Activated T-cell treated with anti-CD3 and anti-CD28 coated beads, Interleukin-2, amount 50 U/mL, for 1 hour (primary cell): ENCODE results near the gene YES1.
A peak's percentile ranks its signal among the peaks of the same experiment; 100 is the strongest.
"Not testable (repeated sequence)": the region's sequence is repeated elsewhere in the genome, so short reads cannot be mapped to it uniquely, and the experiment has no call there.

ENCODE experiments used
- DNase-seq: peaks from one replicate; pipeline ENCODE4 v3.0.0-alpha.2; 2020

Gene YES1

DNA sequence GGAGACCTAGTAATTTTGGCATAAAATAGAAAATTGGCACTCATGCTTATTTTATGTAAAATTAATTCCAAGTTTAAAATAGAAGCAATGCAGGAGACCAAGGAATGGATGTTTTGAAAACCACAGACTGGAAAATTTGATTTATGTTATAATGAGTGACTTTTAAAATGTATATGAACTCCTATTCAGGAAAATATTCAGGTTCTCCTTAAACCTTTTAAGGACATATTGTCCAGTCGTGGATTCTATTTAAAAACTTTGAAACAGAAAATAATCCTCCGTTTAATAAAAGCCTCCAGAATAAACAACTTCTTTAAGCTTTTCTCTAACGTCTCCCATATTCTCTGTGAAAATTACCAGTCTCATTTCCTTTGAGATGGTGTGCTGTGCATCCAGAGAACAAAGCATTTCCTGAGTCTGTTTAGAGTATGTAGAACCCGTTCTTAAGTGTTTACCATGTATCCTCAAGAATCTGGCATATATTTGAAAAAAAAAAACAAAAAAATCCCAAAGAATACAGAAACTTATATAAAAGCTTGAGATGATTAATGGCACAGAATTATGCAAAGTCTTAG lies 8.6 kb upstream of the YES1 start:
- DNase-seq = no peak

DNA sequence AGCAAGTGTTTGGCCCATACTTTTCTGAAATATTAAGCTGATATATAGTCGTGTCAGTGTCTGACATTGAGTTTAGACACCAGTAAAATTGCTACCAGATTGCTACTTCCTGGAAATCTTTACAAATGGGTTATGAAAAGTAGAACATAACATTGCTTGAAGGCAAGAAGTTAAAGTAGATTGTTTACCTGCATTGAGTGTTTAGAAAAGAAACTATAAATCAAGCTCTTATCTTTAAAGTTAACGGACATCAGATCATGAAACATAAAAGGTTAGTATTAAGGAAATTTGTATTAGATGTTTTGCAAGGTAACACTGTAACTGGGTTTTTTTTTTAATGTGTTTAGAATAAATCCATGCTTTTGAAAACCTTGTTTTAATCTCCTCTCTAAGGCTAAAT lies 4.8 kb upstream of the YES1 start:
- no peak for DNase-seq

DNA sequence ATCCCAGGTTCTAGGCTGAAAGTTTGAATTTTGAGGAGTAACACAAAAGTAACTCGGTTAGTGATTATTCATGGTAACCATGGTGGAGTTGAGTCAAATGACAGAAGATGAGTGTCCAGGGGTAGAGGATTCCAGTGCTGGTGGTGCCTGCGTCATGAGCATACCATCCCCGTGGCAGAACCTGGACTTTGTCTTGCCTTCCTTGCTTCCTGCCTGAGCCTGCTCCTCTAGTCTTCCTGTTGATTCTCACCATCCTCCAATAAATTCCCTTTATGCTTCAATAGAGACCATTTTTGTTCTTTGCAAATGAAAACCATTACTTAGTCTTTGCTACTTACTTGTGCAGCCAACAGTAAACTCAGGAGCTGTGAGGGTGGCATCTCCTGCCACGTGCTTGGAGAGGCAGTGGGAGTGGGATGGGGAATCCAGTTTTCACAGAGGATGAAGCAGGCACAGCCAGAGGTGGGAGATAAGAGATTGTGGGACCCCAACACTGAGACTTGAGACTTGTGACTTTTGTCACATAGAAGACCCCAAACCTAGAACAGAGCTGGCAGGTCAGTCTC lies 4.1 kb upstream of the YES1 start:
- no peak for DNase-seq

DNA sequence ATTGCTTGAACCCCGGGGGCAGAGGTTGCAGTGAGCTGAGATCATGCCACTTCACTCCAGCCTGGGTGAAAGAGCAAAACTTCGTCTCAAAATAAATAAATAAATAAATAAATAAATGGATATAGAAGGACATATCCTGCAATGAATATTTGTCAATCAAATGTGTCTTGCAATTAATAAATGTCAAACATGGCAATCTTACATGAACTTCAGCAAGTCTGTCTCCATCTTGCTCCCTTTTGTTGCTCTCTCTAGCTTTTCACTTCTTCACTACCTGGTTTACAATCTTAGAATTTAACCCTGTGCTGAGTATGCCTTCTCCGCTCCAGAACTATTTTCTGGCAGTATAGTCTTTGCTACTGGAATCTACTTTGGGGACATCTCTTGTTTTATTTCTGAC lies 3.3 kb upstream of the YES1 start:
- DNase-seq = no peak

DNA sequence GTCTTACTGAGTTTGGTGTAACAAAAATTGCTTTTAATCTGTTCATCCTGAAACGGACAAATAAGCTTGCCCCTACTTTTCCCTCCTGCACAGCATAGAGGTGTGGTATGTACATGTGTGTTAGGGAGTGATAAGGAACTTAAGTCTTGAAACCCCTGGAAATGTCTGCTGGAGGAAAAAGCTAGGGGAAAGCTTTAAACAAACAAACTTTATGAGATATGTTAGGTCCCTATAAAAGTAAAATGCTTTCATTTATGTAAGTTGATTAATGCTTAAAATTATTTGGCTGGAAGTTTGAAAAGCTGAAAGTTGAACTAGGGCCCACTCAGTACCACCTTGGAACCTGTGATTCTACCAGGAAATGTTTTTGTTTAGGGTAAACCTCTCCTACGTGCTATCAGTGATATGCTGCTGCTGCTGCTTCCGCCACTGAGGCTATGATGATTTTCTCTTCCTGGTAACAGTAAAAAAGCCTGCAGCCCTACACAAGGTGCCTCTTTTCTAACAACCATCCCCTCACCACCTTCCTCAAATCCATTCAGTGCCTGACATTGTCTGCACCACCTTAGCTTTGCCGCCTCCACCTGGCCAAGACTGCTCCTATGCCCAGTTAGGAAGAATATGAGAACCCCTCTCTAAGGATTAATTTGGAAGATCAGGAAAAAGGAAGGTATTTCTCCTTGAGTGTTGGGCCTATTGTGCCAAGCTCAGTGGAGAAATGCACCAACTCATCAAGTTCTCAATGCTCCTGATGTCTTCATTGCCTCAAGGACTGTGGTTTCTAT lies 2.5 kb upstream of the YES1 start:
- no peak for DNase-seq

DNA sequence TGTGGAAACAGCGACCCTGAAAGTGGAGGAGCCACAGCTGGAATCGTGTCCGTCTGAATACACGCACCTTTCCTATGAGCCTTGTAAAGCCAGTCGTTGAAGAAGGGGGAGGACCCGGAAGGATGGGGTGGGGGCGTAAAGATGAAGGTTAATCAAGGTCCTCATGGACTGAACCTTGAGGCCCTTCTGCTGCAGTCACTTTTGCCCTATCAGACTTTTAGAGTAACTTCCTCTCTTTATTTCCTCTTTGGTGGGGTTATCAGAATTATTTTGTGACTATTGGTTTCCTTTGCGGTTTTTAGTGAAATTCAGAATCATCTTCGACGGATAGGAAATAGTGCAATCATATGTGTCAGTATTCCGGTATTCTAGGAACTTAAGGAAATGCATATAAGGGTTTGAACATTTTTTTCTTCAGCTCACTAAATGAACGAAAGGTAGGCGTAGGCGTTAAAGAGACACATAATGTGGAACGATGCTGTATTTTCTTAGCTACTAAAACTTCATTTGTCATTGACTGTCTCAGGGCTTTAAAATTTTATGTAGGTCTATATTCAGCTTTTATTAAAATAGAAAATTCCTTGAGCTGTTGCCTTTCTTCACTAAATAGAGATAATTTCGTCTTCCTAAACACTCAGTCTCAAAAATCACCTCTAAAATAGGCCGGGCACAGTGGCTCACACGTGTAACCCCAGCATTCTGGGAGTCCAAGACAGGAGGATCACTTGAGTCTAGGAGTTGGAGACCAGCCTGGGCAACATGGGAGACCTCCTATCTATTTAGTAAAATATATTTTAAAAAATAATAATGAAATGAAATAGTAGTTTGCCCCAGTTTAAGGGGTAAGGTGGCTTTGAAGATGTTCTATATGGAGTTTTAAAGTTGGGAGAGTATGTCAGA lies 1.4 kb upstream of the YES1 start:
- DNase-seq = no peak

DNA sequence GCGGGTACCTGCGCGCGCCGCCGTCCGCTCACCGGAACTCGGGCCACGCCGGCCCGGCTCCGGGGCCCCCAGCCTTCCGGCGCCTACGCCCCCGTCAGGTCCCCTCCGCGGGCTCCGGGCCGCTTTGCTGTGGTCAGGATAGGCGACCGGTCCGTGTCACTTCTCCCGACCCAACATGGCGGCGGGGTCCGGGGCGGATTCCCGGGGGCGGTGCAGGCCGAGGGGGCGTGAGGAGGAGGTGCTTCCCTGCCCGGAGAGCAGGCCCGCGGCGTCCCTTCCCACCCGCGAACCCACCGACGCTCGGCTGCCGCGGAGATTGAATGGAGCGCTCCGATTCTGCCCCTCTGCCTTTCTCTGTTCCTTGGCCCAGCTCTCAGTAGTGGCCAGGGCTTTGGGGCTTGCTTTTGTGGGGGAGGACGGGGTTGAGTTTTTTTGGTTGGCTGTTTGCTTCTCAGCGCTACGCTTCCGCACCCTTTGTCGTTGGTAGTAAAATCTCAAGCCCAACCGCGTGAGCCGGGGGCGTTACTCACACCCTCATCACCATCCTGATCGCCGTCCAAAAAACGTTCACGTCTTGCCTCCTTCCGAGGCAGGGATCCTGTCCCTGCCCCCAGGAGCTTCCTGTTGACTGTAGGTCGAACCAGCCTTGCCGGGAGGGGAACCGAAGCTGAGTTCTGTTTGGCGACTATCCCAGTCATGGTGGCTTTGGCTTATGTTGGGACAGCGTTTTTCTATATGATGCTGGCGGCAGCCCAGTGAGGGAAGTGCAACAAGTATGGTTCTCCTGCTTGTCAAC lies 532 bp upstream of the YES1 start:
- peak; percentile 87 for DNase-seq

DNA sequence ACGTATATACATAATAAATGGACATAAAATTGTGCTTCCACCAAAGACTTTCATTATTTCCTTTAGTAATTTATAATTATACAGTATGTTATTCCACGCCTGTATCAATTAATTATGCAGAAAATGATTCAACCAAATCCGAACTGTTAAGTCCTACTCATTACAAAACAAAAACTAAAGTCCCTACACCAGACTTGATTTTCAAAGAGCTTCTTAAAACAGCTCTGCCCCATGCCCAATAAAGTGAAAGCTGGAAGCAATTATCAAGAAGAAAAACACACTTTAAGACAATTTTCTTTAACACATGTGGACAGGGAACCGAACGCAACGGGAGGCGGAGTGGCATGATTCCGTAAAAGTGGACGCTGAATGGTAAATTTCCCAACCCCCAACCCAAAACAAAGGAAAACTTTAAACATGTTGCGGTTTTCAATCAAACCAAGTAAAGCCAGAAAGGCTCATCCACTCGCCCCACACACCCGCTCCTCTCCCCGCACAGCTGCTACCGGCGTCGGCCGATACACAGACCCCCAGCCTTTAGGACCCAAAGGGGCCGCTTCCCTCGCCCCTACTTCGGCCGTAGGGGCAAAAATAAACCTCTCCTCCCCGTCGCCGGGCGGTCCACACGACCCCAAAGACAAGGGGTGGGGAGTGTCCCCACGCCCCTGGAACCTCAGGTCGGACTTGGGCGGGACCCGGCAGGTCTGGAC lies 705 bp downstream of the YES1 start:
- no peak for DNase-seq

DNA sequence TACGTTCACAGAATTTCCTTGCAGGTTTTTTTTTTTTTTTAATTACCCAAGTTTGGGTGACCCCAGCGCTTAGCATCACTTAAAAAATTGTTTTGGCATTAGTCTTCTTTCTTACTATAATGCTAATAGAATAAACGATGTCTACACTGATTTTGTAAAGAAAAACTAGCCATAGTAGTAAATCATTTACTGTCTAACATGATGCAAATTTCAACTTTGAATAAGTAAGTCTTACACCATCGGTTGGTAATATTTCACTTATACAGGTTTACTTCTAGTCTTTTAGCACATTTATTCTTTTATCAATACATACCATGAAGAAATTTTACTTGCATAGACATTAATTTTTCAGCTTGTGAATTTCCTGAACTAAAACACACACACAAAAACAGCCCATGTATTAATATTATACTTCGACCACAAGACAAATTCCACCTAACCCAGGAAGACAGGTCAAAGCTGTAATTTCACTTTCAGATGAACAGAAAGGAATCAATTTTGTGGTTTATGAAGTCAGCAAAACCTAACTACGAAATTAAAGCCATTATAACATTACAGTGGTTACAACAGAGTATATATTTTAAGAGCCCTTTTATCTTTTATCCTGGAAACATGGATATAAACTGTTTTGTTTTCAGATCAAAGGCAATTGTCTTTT lies 1.9 kb downstream of the YES1 start:
- no peak for DNase-seq

DNA sequence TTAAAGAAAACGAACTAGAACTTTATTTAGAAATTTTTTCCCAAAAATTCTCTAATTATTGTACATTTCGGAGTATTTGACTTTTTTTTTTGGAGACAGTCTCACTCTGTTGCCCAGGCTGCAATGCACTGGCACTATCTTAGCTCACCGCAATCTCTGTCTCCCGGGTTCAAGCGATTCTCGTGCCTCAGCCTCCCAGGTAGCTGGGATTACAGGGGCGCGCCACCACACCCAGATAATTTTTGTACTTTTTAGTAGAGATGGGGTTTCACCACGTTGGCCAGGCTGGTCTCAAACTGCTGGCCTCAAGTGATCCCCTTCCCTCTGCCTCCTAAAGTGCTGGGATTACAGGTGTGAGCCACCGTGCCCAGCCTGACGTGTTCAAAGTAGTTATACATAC lies 2.8 kb downstream of the YES1 start:
- not testable (repeated sequence) for DNase-seq

DNA sequence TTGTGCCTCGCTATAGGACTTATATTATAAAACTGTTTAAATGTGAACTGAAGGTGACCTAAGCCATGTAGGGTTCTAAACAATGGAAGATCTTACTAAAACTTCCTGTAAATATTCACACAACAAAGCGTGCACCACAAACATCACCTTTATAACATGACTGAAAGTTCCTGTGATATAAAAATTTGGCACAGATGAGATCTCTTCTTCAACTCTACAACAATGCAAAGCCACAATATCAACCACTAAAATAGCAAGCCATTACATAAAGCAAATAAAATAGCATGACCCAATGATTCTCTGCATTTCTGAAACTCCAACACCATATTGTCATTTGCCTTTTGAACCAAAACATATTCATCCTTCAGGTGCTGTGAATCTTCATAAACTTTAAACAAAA lies 3.5 kb downstream of the YES1 start:
- no peak for DNase-seq

DNA sequence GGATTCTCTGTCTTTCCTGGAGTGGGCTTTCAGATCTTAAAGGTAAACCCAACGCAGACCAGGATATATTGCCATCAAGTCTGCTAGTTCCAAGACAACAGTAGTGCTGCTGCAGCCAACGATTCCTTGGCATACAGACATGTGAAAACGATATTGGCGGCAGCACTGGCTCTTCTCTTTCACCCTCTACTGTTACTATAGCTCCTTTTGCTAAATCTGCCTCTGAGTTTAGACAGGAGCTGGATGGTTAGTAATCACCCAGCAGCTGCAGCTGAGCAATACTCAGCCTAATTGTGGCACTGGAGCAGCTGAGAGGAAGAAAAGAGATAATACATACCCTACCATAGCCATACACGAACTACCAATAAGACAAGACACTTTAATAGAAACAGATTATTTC lies 4.0 kb downstream of the YES1 start:
- no peak for DNase-seq

DNA sequence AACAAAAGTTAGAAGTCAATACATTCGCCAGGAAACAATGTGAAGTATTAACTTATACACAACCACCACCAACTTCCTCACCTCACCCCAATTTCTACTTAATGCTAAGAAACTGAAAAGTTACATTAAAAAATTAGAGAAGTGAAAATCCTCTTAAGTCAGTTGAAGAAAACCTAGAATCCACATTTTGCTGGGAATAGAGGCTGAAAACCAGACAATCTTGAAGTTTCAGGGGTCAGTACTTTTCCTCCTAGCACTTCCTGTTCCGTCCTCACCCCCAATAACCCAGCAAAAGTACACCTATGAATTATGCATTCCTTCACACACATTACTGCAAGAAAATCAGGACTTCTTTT lies 6.3 kb downstream of the YES1 start:
- no peak for DNase-seq

DNA sequence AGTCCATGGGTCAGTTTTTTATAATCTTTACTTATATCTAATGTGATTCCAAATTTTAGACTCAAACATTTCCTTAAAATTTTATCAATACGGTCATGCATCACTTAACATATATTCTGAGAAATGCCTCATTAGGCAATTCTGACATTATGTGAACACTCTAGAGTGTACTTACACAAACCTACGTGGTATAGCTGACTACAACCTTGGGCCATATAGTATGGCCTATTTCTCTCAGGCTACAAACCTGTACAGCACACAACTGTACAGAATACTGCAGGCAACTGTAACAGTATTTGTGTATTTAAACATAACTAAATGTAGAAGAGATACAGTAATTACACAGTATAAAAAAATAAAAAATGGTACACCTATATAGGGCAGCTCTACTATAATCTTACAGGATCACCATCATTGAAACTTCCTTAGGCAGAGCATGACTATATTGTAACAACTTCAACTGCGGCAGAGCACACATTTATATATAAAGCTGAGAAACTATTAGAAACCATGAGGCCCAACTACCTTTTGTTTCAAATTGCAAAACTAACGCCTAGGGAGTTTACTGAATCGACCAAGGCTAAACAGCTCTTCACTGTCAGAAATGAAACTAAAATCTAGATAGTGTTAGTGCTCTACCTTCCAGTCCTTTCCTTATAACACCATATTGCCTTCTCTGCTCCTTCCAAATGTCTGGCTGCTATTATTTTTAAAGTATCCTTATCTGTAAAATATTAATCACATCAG lies 6.9 kb downstream of the YES1 start:
- DNase-seq = no peak

DNA sequence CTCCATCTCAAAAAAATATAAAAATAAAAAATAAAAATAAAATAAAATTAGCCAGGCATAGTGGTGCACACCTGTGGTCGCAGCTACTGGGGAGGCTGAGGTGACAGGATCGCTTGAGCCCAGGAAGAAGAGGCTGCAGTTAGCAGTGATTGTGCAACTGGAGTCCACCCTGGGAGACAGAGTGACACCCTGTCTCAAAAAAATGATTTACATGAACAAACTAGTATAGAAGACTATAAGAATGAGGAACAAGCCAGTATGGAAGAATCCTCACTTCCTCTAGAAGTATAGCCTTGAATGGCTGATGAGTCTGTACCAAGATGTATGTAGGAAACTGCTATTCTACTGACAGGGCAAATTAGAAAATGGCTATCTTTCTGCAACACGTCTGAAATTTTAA lies 10.9 kb downstream of the YES1 start:
- DNase-seq = no peak

DNA sequence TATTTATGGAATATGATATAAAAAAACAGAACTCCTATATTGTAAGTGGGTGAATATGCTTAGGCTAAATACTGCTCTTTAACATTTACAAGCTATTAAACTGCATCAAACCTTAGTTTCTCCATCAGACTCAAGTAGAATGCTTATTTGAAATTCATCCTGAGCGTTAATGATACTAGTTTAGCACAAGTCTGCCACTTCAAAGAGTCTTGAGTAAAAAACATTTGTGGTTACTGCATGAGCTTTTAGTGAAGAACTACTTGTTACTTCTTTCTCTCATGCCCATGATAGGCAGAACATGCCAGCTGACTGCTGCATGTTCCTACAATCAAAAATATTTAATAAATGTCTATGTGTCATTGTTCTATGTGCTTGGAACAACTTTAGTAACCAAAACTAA lies 12.1 kb downstream of the YES1 start:
- DNase-seq = no peak

DNA sequence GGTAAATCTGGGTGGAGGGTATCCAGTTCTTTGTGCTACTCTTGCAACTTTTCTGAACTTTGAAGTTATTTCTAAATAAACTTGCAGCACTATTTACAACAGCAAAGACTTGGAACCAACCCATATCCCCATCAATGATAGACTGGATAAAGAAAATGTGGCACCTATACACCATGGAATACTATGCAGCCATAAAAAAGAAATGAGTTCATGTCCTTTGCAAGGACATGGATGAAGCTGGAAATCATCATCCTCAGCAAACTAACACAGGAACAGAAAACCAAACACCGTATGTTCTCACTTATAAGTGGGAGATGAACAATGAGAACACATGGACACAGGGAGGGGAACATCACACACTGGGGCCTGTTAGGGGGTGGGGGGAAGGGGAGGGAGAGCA lies 16.7 kb downstream of the YES1 start:
- not testable (repeated sequence) for DNase-seq

DNA sequence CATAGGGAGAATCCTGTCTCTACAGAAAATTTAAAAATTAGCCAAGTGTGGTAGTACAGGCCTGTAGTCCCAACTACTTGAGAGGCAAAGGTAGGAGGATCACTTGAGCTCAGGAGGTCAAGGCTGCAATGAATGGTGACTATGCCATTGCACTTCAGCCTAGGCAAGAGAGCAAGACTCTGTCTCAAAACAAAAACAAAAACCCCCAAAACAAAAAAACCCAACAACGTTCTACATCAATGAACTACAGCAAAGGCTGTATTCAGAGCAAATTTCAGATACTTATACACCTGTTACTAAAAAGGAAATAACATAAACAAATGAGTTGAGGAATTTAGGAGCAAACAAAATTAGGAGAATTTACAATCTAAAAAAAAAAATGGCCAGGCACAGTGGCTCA lies 22.6 kb downstream of the YES1 start:
- DNase-seq = no peak

DNA sequence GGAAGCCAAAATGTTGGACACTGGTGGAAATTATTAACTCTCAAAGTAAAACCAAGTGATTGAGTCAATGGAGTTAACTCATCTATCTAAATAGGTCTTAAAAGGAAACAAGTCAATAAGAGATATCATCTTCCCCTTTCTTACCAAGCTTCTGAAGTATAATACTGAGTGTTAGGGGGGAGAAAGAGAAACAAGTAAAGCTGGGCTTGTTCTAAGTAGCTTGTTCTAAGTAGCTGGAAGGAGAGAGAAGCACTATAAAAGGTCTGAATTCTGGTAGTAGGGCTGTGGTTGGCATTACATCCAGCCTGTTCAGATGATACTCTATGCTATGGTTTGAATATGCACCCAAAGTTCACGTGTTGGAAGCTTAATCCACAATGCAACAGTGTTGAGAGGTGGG lies 26.8 kb downstream of the YES1 start:
- DNase-seq = no peak

DNA sequence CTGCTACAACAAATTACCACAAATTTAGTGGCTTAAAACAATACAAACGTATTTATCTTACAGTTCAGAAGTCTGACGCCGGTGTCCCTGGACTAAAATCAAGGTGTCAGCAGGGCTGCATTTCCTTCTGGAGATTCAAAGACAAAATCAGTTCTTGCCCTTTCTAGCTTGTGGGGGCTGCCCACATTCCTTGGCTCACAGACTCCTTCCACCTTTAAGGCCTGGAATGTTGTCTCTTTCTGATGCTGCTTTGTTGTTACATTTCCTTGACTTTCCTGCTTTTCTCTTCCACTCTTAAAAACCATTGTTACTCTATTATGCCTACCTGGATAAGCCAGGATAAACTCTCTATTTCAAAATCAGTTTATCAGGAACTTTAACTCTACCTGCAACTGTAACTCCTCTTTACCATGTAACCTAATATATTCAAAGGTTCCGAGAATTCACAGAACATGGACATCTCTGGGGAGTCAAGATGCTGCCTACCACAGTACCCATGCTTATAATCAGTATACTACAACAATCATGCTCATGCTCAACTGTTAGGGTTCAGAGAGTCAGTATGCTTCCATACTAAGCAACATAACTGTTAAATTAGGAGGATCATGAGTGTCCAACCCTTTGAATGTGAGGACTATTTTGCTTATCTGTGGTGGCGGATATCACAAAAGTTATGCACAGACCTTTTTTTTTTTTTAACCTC lies 27.4 kb downstream of the YES1 start:
- DNase-seq = no peak
